ENCODE data around the gene DSG3.

The DSG3 gene

GRCh38 chr18:31516437-31516836 is 68.9 kb downstream of the DSG3 start:
- no peak for DNase-seq (ENCODE audit: low read depth in 2 of 3, low spot score in 1 of 3)

DNA sequence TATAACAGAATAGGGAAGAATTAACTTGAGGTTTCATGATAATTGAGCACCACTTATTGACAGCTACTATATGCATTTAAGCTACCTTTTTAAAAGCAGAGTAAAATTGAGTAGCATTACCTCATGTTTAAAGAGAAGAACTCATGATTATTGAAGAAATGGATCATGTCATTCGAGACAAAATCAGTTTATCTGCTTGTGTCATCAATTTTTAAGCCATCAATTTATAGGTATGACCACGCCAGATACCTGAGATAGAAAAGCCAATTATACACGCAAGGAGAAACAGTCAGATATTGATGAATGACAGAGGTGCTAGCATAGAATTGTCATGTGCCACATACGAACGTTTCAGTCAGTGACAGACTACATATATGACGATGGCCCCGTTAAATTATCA is 78.8 kb downstream of the DSG3 start:
- DNase-seq (ENCODE audit: low read depth in 2 of 3, low spot score in 1 of 3), result no peak
